WERI-Rb-1 (cell line): Measurements from ENCODE around the gene SYTL2.
"Not testable (repeated sequence)": the region's sequence is repeated elsewhere in the genome, so short reads cannot be mapped to it uniquely, and the experiment has no call there.

ENCODE experiments used
- DNase-seq: peaks from one replicate; pipeline ENCODE4 v3.0.0-alpha.2; 2020
- H3K27ac ChIP-seq: fragments of 250-450 bp; sonication (Bioruptor Pico); 2 replicates; pipeline ENCODE4 v1.5.1; 2020; ENCODE audit warnings: mild to moderate bottlenecking, moderate library complexity
- H3K27me3 ChIP-seq: fragments of 250-450 bp; sonication (Bioruptor Pico); 2 replicates; pipeline ENCODE4 v1.5.1; 2021; ENCODE audit warnings: mild to moderate bottlenecking, low read depth, moderate library complexity; ENCODE audit not compliant: insufficient read depth, severe bottlenecking
- H3K36me3 ChIP-seq: fragments of 250-450 bp; sonication (Bioruptor Pico); 2 replicates; pipeline ENCODE4 v1.5.1; 2020; ENCODE audit warnings: mild to moderate bottlenecking, moderate library complexity
- H3K4me3 ChIP-seq: 2 replicates; pipeline ENCODE4 v1.5.1; 2011; ENCODE audit warnings: low read depth, mild to moderate bottlenecking, control low read depth, low read length
- H3K9me3 ChIP-seq: fragments of 250-450 bp; sonication (Bioruptor Pico); 2 replicates; pipeline ENCODE4 v1.5.1; 2021; ENCODE audit warnings: mild to moderate bottlenecking, moderate library complexity; ENCODE audit not compliant: severe bottlenecking
- CTCF ChIP-seq: IDR thresholded peaks from 2 replicates; pipeline ENCODE4 v1.5.1; 2011; ENCODE audit warnings: low read depth, mild to moderate bottlenecking, control low read depth, inconsistent platforms, low read length

The SYTL2 gene

GRCh38 chr11:85810871-85811611, at the start of gene SYTL2:
TSS of gene SYTL2 (minus strand) at chr11:85811141. CDS start at chr11:85757725, 53,416 bp downstream.
- no peaks in the 10 kb centered on the region for H3K9me3 ChIP-seq
- peak; percentile 82 for DNase-seq
- no peaks in the 10 kb centered on the region for H3K36me3 ChIP-seq
- H3K27me3 ChIP-seq, result no peaks in the 10 kb centered on the region
- TF ChIP-seq CTCF, result no peak
- peak within 1 kb of the TSS; percentile 61 for H3K4me3 ChIP-seq
- no peak within 1 kb of the TSS for H3K27ac ChIP-seq

GRCh38 chr11:85859541-85859940, 48.6 kb upstream of the SYTL2 start:
- not testable (repeated sequence) for H3K27ac ChIP-seq, H3K9me3 ChIP-seq, H3K4me3 ChIP-seq, H3K27me3 ChIP-seq, DNase-seq, H3K36me3 ChIP-seq

- peaks cover 3% of the 10 kb centered on the region for H3K9me3 ChIP-seq
- DNase-seq, result no peak
- TF ChIP-seq CTCF, result no peak
- H3K27me3 ChIP-seq, result no peaks in the 10 kb centered on the region
- no peak overlapping the region for H3K27ac ChIP-seq
- no peaks in the 10 kb centered on the region for H3K36me3 ChIP-seq
- no peak overlapping the region for H3K4me3 ChIP-seq
Measured at GRCh38 chr11:85857098-85857497, 46.2 kb upstream of the SYTL2 start.

GRCh38 chr11:85855341-85855656, 44.4 kb upstream of the SYTL2 start, which contains the start of gene CCDC83:
TSS of gene CCDC83 (plus strand) at chr11:85855383. CDS start at chr11:85865124, 9,741 bp downstream.
- Histone ChIP-seq H3K9me3 (peaks cover 3% of the 10 kb centered on the region), H3K27me3 (no peaks in the 10 kb centered on the region), H3K36me3 (no peaks in the 10 kb centered on the region), H3K4me3 (peak within 1 kb of the TSS; percentile 36), H3K27ac (peak within 1 kb of the TSS; percentile 91)
- DNase-seq, result no peak
- TF ChIP-seq CTCF, result no peak

- H3K4me3 ChIP-seq, result peak overlapping the region; percentile 36
- H3K36me3 ChIP-seq, result no peaks in the 10 kb centered on the region
- no peaks in the 10 kb centered on the region for H3K27me3 ChIP-seq
- peaks cover 3% of the 10 kb centered on the region for H3K9me3 ChIP-seq
- peak overlapping the region; percentile 91 for H3K27ac ChIP-seq
- peak; percentile 85 for TF ChIP-seq CTCF
- peak; percentile 94 for DNase-seq
Measured at GRCh38 chr11:85854557-85855340, 43.8 kb upstream of the SYTL2 start.

GRCh38 chr11:85854212-85854556, 43.2 kb upstream of the SYTL2 start:
- peaks cover 3% of the 10 kb centered on the region for H3K9me3 ChIP-seq
- H3K4me3 ChIP-seq, result peak overlapping the region; percentile 36
- no peak for TF ChIP-seq CTCF
- H3K36me3 ChIP-seq, result no peaks in the 10 kb centered on the region
- peak overlapping the region; percentile 91 for H3K27ac ChIP-seq
- H3K27me3 ChIP-seq, result no peaks in the 10 kb centered on the region
- DNase-seq, result no peak

GRCh38 chr11:85853541-85853940, 42.6 kb upstream of the SYTL2 start:
- not testable (repeated sequence) for H3K4me3 ChIP-seq, DNase-seq, H3K36me3 ChIP-seq, H3K9me3 ChIP-seq, H3K27me3 ChIP-seq, H3K27ac ChIP-seq

GRCh38 chr11:85852754-85853153, 41.8 kb upstream of the SYTL2 start:
- not testable (repeated sequence) for H3K9me3 ChIP-seq, H3K4me3 ChIP-seq, H3K27ac ChIP-seq, DNase-seq, H3K27me3 ChIP-seq, H3K36me3 ChIP-seq
